A172 (cell line): ENCODE results near the gene BAX. TPM values are rescaled to one million over a fixed set of nuclear protein-coding genes. Genes with fewer than 3 reads are reported as not detected.

ENCODE experiments used
- total RNA-seq: library from RNA; depleted of rRNA; stranded (reverse); fragments of >200 nt; shearing (Covaris generic); gene quantifications from 2 replicates; pipeline ENCODE4 v1.2.3, GENCODE V29; 2014; rRNA removed

Gene BAX
- total RNA-seq, 1 experiment from 2014 or later: 32.4 TPM

Other genes with a start within 250 kb of the BAX start
- gene MAMSTR, start 235.2 kb upstream of the BAX start, total RNA-seq: 0.93 and 1.1 TPM in 2 replicates
- gene RASIP1, start 214.3 kb upstream of the BAX start, total RNA-seq: 0.07 and 0.12 TPM in 2 replicates
- gene IZUMO1, start 208.0 kb upstream of the BAX start, total RNA-seq: not detected in 2 replicates
- gene FUT1, start 202.2 kb upstream of the BAX start, total RNA-seq: 0.81 and 0.98 TPM in 2 replicates
- not detected in 2 replicates for gene FGF21, start 199.4 kb upstream of the BAX start, total RNA-seq
- 29.5 and 36.8 TPM in 2 replicates for gene BCAT2, start 143.8 kb upstream of the BAX start, total RNA-seq
- gene HSD17B14, start 118.4 kb upstream of the BAX start, total RNA-seq: 9.9 and 14.6 TPM in 2 replicates
- 1.9 and 6.9 TPM in 2 replicates for gene PLEKHA4, start 86.3 kb upstream of the BAX start, total RNA-seq
- gene PPP1R15A, start 82.5 kb upstream of the BAX start, total RNA-seq: 20.8 and 34.8 TPM in 2 replicates
- gene TULP2, start 56.1 kb upstream of the BAX start, total RNA-seq: not detected in 2 replicates
- 91.4 and 104 TPM in 2 replicates for gene NUCB1, start 54.6 kb upstream of the BAX start, total RNA-seq
- gene DHDH, start 21.2 kb upstream of the BAX start, total RNA-seq: 0.10 TPM in 1 of 2 replicates, not detected in the other
- 1,818 and 2,662 TPM in 2 replicates for gene FTL, start 10.4 kb downstream of the BAX start, total RNA-seq
- gene GYS1, start 38.4 kb downstream of the BAX start, total RNA-seq: 14.1 and 18.2 TPM in 2 replicates
- 121 and 149 TPM in 2 replicates for gene RUVBL2, start 39.0 kb downstream of the BAX start, total RNA-seq
- gene LHB, start 62.2 kb downstream of the BAX start, total RNA-seq: not detected in 2 replicates
- 2.6 TPM in 1 of 2 replicates, not detected in the other for gene CGB3, start 69.5 kb downstream of the BAX start, total RNA-seq
- not detected in 2 replicates for gene CGB2, start 77.0 kb downstream of the BAX start, total RNA-seq
- not detected in 2 replicates for gene CGB1, start 82.0 kb downstream of the BAX start, total RNA-seq
- gene CGB5, start 89.0 kb downstream of the BAX start, total RNA-seq: 1.3 and 3.4 TPM in 2 replicates
- 4.7 and 8.8 TPM in 2 replicates for gene CGB8, start 94.2 kb downstream of the BAX start, total RNA-seq
- gene CGB7, start 102.9 kb downstream of the BAX start, total RNA-seq: 0.43 and 1.4 TPM in 2 replicates
- gene NTF4, start 109.9 kb downstream of the BAX start, total RNA-seq: not detected in 2 replicates
- not detected in 2 replicates for gene KCNA7, start 117.8 kb downstream of the BAX start, total RNA-seq
- 143 and 174 TPM in 2 replicates for gene SNRNP70, start 130.6 kb downstream of the BAX start, total RNA-seq
- 0.16 and 8.5 TPM in 2 replicates for gene LIN7B, start 159.5 kb downstream of the BAX start, total RNA-seq
- gene C19orf73, start 164.3 kb downstream of the BAX start, total RNA-seq: not detected in 2 replicates
- 3.4 and 4.7 TPM in 2 replicates for gene PPFIA3, start 164.7 kb downstream of the BAX start, total RNA-seq
- 0.07 TPM in 1 of 2 replicates, not detected in the other for gene HRC, start 200.5 kb downstream of the BAX start, total RNA-seq
- gene TRPM4, start 202.9 kb downstream of the BAX start, total RNA-seq: 3.6 and 7.6 TPM in 2 replicates